DMS 273 (cell line): Measurements from ENCODE around the gene ZNF184.
A peak's percentile ranks its signal among the peaks of the same experiment; 100 is the strongest.

Source experiments
- DNase-seq: peaks from one replicate; lab custom pipeline; 2025; ENCODE audit not compliant: unreplicated experiment; lab: John Stamatoyannopoulos, UW

Gene ZNF184

DNA sequence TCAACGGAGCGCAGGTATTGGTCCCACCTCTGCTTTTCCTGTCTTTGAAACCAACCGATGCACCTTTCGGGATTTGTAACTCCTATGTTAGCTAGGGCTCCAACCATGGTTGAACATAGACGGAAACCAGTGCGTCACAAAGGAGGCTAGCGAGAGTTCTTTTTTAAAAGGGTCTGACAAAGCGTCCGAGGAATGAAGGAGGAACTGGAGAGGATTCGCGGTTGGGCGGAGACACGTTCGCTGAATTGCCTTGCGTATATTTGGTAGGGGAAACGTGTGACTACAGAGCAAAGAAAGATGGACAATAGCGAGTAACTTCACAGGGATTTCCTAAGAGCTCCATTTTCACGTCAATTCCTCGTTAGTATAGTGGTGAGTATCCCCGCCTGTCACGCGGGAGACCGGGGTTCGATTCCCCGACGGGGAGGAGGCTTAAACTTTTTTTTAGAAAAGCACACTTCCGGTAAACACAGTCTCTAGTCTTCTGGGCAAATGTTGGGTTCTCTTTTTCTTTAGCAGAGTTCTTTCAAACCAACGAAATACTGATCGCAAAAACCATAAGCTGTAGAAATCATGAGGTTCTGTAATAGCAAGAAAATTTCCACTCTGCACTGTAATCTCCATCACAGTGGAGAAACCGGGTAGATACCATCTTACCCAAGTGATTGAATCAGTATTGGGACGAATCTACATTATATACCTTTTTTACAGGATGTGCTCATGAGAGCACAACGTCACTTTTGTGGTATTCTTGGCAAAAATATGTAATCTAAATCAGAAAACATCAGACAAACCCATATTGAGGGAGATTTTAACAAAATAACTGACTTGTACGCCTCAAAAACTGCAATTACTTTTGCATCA is 6.6 kb upstream of the ZNF184 start:
- DNase-seq, result peak; percentile 93

DNA sequence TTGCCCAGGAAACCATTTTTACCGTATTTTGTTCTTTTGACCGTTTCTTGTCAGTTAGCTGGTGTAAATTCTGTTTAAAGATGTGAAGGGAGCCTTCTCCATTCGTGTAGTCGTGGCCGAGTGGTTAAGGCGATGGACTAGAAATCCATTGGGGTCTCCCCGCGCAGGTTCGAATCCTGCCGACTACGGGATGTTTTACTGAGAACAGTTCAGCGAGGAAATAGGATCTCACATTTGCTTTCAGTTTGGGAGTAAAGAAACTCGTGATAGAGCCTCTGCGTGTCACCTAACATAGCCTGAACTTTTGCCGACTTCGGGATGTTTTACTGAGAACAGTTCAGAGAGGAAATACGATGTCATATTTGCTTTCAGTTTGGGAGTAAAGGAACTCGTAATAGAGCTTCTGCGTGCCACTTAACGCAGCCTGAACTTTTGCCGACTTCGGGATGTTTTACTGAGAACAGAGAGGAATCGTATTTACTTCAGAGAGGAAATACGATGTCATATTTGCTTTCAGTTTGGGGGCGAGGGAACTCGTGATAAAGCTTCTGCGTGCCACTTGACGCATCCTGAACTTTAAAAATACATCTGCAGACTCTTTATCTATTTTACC is 5.9 kb upstream of the ZNF184 start:
- peak; percentile 94 for DNase-seq

DNA sequence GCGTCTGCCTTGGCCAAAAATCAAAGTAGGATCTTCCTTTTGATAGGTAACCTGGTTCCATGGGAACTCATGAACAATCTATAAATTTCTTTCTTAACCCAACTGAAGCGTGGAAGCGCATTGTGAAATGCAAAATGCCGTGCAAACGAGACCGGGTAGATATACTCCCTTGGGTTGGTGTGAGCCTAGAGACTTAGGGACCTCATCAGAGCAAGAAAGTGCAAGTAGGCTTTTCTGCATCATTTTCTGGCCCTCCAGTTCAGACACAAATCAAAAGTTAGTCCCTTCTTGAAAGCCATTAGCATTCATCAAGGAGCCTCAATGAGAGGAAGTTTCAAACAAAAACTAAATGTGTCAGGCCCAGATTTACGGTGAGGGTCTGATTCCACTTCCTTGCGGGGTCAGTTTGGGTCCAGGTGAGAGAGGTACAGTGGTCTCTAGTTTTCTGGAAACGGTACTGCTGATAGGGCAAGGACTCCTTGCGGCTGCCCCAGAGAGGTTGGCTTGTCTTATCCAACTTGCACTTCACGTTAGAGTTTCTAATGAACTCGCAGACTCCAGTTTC is 5.3 kb upstream of the ZNF184 start:
- no peak for DNase-seq

DNA sequence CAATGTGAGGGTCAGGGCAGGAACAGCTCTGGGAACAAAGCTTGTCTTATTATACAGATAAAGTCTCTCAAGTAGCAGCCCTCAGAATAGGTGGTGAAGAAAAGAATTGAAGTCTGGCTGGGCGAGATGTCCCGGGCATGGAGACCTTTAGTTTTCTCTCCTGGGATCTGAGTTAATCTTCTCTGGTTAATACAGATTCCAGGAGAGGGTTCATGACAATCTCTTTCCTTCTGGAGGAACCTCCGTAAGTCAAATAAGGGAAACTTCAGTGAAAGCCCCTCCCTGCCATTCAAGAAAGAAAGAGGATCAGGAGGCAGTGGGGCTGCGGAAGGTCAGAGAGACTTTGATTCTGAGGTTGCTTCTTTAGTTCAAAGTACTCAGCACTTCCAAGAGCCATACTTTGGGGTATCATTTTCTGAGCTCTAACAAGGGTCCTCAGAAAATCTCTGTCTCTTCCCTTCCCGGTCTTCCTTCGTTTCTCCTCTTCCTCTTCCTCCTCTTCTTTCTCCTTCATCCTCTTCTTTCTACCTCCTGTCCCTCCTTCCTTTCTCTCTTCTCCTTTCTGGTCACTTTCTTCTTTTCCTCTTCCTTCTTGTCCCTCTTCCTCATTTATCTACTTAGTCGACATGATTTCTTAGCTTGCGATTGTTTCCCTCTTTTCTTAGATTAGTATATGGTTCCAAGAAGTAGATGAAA is 4.6 kb upstream of the ZNF184 start:
- no peak for DNase-seq

DNA sequence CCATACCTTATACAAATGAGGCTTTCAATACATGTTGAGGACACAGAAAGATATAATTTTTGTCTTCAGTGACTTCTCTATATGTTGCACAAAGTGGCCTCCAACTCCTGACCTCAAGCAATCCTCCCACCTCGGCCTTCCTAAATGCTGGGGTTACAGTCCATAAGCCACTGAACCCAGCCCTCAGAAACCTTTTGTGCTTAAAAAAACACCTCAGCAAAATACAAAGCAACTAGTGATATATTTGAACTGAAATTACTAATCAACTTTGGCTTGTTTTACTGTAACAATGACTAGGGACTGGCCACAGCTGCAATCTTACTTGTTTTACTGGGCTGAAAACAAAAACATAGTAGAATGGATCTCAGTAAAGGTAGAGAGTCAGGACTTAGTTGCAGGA is 3.2 kb upstream of the ZNF184 start:
- no peak for DNase-seq

DNA sequence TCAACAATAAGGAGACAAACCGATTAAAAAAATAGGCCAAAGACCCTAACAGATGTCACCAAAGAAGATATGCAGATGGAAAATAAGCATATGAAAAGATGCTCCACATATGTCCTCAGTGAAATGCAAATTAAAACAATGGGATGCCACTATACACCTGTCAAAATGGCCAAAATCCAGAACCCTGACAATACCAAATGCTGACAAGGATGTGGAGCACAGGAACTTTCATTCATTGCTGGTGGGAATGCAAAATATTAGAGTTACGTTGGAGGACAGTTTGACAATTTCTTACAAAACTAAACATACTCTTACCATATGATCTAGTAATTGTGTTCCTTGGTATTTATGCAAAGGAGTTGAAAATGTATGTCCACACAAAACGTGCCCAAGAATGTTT is 1.8 kb upstream of the ZNF184 start:
- no peak for DNase-seq

DNA sequence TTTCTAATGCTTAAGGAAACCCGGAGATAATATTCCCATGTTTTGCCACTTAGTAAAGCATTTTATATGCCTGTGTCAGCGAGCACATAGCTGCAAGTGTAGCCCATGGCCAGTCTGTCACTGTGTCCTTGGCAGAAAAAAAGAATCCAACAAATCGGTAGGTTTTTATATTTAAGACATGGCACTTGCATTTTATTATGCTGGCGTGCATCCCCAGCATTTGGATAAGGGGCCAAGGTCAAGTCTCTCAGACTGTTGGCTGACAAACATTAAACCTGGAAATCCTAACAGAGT is 1.2 kb upstream of the ZNF184 start:
- DNase-seq, result no peak

DNA sequence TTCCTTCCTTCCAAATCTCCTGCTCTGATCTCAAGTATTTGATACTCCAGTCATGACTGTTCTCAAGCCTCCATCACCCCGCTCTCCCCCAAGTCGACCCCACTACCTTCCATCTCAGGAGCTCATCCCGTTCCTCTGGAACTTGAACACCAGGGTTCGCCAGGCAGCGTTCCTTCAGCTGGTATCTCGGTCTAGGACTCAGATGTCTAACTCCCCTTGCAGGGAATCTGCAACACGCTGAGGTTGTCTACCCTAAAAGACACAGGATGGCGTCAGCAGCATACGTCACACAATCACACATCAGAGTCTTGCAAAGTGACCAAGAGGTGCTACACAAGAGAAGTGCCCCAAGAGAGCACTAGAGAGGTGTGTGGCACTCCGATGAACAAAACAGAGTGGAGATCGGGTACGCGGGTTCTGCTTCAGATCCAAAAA is 706 bp downstream of the ZNF184 start:
- peak; percentile 87 for DNase-seq

DNA sequence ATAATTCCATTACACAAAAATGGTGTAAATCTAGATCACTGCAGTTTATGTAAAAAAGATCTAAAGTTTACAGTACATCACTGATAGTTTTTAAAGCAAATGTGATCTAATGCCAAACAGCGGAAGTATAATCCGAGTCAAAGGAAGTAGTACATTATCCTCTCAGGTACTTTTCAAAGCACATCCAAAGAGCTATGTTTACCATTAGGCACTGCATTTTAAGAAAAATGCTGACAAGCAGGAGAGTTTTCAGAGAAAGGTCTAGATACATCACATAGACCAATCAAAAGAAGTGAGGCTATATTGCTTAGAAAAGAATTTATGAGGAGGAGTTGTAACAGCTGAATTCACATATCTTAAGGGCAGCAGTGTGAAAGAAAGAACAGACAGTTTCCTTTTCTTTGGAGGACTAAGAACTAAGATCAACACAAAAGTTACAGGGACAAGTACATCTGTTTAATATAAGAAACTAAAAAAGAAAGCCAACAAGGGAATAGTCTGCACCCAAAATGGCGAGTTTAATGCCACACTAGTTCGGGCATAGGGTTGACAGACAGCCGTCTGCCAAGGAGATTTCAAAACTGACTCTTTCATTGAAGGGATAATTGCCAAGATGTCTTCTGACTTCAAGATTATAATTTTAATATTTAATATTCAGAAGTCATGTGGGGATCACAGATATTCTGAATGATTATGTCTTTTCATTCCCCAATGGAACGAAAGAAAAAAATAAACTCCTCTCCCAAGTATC is 1.4 kb downstream of the ZNF184 start:
- peak; percentile 35 for DNase-seq

DNA sequence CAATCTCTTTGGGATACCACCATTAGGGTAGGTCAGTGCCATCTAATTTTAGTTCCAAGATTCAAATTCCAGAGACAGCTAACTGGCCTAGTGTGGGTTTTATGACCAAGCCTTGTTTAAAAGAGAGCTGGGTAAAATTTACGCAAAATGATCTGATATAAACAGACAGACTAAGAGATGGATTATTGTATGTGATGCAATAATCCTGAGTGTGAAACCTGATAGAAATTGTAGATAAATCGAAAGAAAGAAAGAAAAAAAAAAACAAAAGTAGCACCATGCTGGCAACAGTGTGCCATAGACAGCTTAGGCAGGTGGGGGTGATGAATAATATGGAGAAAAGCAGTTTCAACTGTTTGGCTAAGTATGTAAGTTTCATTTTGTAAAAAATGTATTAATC is 2.9 kb downstream of the ZNF184 start:
- no peak for DNase-seq

DNA sequence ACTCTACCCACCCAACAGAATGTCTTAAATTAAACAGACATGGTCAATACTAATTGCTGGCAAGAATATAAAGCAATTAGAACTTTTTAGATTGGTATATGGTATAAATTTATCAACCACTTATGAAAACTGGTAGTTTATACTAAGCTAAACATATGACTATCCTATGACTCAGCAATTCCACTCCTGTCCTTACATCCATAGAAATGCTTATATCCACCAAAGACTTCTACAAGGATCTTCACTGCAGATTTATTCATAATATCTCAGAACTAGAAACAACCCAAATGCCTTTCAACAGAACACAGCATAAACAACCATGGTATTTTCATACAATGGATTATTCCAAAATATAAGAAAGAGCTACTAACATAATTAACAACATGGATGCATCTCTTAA is 4.6 kb downstream of the ZNF184 start:
- DNase-seq, result no peak

DNA sequence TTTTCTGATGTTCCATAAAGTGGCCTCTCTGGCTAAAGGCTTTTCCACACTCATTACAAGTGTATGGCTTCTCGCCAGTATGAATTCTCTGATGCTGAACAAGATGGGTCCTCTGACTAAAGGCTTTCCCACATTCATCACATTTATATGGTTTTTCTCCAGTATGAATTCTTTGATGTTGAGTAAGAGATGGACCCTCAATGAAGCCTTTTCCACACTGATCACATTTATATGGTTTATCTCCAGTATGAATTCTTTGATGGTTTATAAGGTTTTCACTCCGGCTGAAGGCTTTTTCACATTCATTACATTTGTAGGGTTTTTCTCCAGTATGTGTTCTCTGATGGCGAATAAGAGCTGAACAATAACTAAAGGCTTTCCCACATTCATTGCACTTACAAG is 20.4 kb downstream of the ZNF184 start:
- peak; percentile 38 for DNase-seq

DNA sequence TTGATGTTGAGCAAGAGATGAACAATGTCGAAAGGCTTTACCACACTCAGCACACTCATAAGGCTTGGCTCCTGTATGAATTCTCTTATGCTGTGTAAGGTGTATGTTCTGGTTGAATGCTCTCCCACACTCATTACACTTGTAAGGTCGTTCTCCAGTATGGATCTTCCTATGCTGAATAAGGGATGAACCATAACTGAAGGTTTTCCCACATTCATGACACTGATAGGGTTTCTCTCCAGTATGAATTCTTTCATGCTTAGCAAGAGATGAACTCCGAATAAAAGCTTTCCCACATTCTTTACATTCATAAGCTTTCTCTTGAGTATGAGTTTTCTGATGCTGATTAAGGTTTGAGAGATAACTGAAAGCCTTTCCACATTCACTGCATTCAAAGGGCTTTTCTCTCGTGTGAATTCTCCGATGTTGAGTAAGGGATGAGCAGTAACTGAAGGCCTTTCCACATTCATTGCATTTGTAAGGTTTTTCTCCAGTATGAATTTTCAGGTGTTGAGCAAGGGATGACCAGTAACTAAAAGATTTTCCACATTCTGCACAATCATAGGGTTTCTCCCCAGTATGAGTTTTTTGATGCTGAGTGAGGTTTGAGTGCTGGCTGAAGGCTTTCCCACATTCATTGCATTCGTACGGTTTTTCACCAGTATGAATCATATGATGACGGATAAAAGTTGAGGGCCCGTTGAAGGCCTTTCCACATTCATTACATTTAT is 21.1 kb downstream of the ZNF184 start:
- peak; percentile 13 for DNase-seq

DNA sequence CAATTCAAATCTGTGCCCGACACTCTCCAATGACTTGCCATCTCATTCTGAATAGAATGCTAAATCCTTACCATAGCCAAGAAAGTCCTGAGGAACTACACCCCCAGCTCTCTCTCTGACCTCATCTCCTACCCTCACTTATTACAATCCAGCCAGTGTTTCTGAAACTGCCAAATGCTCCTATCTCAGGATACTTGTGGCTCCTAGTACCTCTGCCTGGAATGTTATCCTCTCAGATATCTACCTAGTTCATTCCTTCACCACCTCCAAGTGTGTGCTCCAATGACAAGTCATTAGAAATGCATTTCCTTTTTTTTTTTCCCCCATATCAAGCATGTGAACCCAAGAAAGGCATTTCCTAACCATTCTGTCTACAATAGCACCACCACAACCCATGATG is 24.4 kb downstream of the ZNF184 start:
- DNase-seq, result no peak

DNA sequence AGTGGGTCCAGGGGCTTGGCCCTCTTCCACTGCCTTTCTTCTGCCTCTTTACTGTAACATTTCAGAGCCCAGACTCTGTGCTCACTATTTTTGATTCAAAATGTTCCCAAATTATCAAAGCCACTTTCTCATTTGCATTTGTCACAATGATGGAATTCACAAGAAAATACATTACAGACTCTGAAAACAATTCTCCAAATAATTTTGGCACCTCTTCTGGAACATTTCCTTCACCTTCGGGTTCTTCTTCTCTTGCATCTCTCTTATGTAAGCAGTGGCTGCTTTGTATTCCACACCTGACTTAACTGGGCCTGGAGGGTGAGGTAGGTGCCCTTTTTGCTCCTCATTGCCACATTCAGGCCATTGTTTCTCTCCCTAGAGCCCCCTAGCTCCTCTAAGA is 30.0 kb downstream of the ZNF184 start:
- no peak for DNase-seq

DNA sequence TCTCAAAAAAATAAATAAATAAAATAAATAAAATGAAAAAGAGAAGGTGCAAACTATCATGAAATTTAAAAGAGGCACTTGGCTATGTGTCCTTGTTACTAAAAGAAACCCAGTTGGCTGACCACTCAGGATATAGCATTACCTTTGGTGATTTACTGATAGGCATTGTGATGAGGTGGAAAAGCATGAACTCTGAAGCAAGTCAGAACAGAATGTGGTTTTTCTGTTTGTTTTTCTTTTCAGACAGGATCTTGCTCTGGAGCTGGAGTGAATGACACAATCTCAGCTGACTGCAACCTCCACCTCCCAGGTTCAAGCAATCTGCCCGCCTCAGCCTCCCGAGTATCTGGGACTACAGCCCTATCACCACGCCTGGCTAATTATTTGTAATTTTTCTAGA is 31.9 kb downstream of the ZNF184 start:
- no peak for DNase-seq

DNA sequence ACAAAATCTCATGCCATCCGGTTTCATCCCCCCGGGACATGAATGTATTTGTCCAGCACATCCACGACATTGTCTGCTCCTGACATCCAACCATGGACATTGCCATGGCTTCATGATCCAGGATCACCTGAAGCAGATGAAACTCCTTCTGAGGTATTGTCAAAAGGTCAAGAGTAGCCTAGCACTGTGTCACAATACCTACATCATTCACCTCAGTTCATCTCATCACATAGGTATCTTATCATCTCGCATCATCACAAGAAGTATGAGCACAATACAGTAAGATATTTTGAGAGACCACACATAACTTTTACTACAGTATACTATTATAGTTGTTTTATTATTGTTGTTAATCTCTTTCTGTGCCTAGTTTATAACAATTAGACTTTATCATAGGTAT is 33.5 kb downstream of the ZNF184 start:
- DNase-seq, result no peak

DNA sequence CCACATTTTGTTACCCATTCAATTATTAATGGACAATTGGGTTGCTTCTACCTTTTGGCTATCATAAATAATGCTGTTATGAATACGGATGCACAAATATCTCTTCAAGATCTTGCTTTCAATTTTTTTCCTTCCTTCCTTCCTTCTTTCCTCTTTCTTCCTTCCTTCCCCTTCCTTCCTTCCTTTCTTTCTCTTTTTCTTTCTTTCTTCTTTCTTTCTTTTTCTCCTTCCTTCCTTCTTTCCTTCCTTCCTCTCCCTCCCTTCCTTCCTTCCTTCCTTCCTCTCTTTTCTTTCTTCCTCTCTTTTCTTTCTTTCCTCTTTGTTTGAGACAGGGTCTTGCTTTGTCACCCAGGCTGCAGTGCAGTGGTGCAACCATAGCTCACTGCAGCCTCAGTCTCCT is 39.2 kb downstream of the ZNF184 start:
- DNase-seq, result no peak

DNA sequence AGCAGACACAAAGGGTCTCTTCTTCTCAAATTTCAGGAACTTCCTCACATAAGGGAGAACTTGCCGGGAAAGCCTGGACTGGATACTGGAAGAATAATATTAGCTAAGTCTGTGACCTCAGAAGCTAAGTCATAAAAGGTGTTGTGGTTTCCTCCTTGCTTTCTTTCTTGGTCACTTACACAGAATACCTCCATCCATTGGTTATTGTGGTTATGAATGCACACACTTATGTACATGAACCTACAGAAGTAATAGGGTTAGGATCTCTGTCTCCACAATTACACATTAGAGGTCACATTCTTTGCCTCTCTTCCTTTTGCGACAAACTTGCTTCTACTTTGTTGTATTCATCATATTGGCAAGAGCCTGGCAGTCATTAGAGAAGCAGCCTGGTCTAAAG is 43.9 kb downstream of the ZNF184 start:
- DNase-seq, result no peak

DNA sequence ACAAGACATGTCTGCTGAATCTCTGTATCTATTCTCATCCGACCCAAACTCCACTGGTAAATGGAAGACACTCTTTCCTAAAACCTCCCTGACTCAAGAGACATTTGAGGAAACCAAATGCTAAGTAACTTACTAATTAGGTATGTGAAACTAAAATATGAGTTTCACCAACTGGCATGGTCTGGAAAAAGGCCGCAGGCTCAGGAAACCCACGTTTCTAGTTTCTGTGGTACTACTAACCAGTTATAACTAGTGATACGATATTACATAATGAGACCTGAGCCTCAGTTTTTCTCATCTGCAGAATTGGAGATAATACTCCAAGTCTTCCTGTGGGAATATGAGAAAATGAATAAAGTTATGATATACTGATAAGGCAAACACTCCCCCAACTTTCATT is 44.4 kb downstream of the ZNF184 start:
- DNase-seq, result no peak
